T-helper 9 cell (primary cell): ENCODE data around the gene SGIP1.
"Not testable (repeated sequence)": the region's sequence is repeated elsewhere in the genome, so short reads cannot be mapped to it uniquely, and the experiment has no call there.

Source experiments
- DNase-seq: peaks from one replicate; pipeline ENCODE4 v3.0.0-alpha.2; 2020

SGIP1 gene

GRCh38 chr1:66686406-66686805, 152.5 kb downstream of the SGIP1 start:
- DNase-seq, result no peak

- DNase-seq, result no peak
These were observed 153.4 kb downstream of the SGIP1 start for GRCh38 chr1:66687358-66687757.

GRCh38 chr1:66690666-66691381, 156.9 kb downstream of the SGIP1 start:
- no peak for DNase-seq

GRCh38 chr1:66692681-66693080, 158.7 kb downstream of the SGIP1 start:
- DNase-seq, result no peak

GRCh38 chr1:66693856-66694255, 159.9 kb downstream of the SGIP1 start:
- DNase-seq, result no peak

GRCh38 chr1:66695116-66695515, 161.2 kb downstream of the SGIP1 start:
- no peak for DNase-seq

- no peak for DNase-seq
These were observed 162.8 kb downstream of the SGIP1 start for GRCh38 chr1:66696771-66697170.

GRCh38 chr1:66699213-66699612, 165.3 kb downstream of the SGIP1 start:
- no peak for DNase-seq

GRCh38 chr1:66704177-66704875, 170.4 kb downstream of the SGIP1 start:
- no peak for DNase-seq

GRCh38 chr1:66705110-66705509, 171.2 kb downstream of the SGIP1 start:
- no peak for DNase-seq

GRCh38 chr1:66711420-66711819, 177.5 kb downstream of the SGIP1 start:
- DNase-seq, result no peak

- DNase-seq, result no peak
These were observed 178.9 kb downstream of the SGIP1 start for GRCh38 chr1:66712839-66713238.

GRCh38 chr1:66723985-66724384, 190.0 kb downstream of the SGIP1 start:
- no peak for DNase-seq

GRCh38 chr1:66725885-66726665, 192.1 kb downstream of the SGIP1 start:
- peak; percentile 31 for DNase-seq

GRCh38 chr1:66728021-66728420, 194.1 kb downstream of the SGIP1 start:
- no peak for DNase-seq

- DNase-seq, result not testable (repeated sequence)
These were observed 194.8 kb downstream of the SGIP1 start for GRCh38 chr1:66728716-66729115.

- DNase-seq, result no peak
These were observed 195.2 kb downstream of the SGIP1 start for GRCh38 chr1:66729119-66729518.

GRCh38 chr1:66729523-66729922, 195.6 kb downstream of the SGIP1 start:
- no peak for DNase-seq

- DNase-seq, result no peak
These were observed 196.5 kb downstream of the SGIP1 start for GRCh38 chr1:66730462-66730861.

- DNase-seq, result no peak
These were observed 197.4 kb downstream of the SGIP1 start for GRCh38 chr1:66731170-66731865.

GRCh38 chr1:66732407-66733166, 198.6 kb downstream of the SGIP1 start:
- DNase-seq, result no peak

GRCh38 chr1:66733348-66734017, 199.5 kb downstream of the SGIP1 start:
- no peak for DNase-seq
